Effector CD8-positive, alpha-beta T cell (primary cell): ENCODE results near the gene CPN1.

Experiments
- DNase-seq: peaks from one replicate; lab custom pipeline; 2025; lab: John Stamatoyannopoulos, UW

Gene CPN1

GRCh38 chr10:99996671-99997648 lies 84.7 kb downstream of the CPN1 start:
- no peak for DNase-seq

- DNase-seq = no peak
Observed at GRCh38 chr10:99995713-99996112, 86.0 kb downstream of the CPN1 start.

DNA sequence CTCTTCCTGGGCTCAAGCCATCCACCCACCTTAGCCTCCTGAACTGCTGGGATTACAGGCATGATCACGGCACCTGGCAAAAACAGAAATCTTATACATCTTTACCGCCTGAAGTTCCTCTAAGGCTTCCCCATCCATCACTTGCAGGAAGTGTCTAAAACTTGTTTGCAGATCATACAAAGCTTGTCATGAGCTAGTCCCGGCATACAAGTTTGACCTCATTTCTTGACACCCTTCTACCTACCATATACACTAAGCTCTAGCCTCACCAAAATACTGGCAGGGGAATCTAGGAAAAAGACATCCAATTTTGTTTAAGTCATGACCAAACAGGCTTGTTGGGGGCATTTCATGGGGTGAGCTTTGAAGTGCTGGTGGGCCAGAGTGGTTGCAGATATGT lies 86.4 kb downstream of the CPN1 start:
- DNase-seq = no peak

DNA sequence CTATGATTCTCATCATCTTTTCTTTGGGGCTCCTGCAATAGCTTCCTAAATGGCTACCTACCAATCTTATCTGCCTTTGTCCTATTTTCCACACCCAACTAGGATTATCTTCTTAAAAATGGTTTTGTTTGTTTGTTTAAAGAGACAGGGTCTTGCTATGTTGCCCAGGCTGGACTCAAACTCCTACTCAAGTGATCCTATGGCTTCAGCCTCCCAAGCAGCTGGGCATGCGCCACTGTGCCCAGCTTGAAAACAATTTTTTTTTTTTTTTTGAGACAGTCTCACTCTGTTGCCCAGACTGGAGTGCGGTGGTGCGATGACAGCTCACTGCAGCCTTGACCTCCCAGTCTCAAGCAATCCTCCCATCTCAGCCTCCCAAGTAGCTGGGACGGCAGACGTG lies 86.9 kb downstream of the CPN1 start:
- DNase-seq = no peak

GRCh38 chr10:99993701-99994689 lies 87.7 kb downstream of the CPN1 start:
- DNase-seq = peak; percentile 34
